CD14-positive monocyte (primary cell): Measurements from ENCODE around the gene SLC22A7. TPM values are rescaled to one million over a fixed set of nuclear protein-coding genes. Genes with fewer than 3 reads are reported as not detected.

Source experiments
- DNase-seq, 3 donors: peaks; one replicate each; pipeline ENCODE4 v3.0.0-alpha.2; 2011 to 2022
- H2AFZ ChIP-seq: 2 replicates; pipeline ENCODE4 v1.6.0; 2012; ENCODE audit warnings: mild to moderate bottlenecking, low read depth, low read length, inconsistent platforms; ENCODE audit not compliant: insufficient read depth, poor library complexity, severe bottlenecking
- H3K27ac ChIP-seq, 2 donors: 1 replicate in 1 of 2; 2 replicates in 1 of 2; pipeline ENCODE4 v1.5.1; 2012 to 2013; ENCODE audit warnings: low read length in 2 of 2, control low read depth in 1 of 2, inconsistent platforms in 1 of 2, low read depth in 1 of 2, mild to moderate bottlenecking in 1 of 2
- H3K27me3 ChIP-seq, 2 donors: one replicate each; pipeline versions ENCODE4 v1.6.0 to v1.6.1; 2011 to 2013; ENCODE audit warnings: low read length in 2 of 2; ENCODE audit not compliant: control insufficient read depth in 2 of 2, insufficient read depth in 2 of 2
- H3K36me3 ChIP-seq, 2 donors: replicated peaks in 1 of 2; 1 replicate in 1 of 2; 2 replicates in 1 of 2; pipeline versions ENCODE4 v1.5.1 to v1.6.1; 2012 to 2013; ENCODE audit warnings: low read length in 2 of 2, control low read depth in 1 of 2, inconsistent platforms in 1 of 2, mild to moderate bottlenecking in 1 of 2; ENCODE audit not compliant: insufficient read depth in 2 of 2, control insufficient read depth in 1 of 2
- H3K4me1 ChIP-seq, 2 donors: 1 replicate in 1 of 2; 2 replicates in 1 of 2; pipeline versions ENCODE4 v1.5.1 to v1.6.1; 2012 to 2013; ENCODE audit warnings: low read length in 2 of 2, control low read depth in 1 of 2, inconsistent platforms in 1 of 2, mild to moderate bottlenecking in 1 of 2, moderate library complexity in 1 of 2; ENCODE audit not compliant: insufficient read depth in 2 of 2, control insufficient read depth in 1 of 2
- H3K4me2 ChIP-seq: replicated peaks from 2 replicates; pipeline ENCODE3; 2012; ENCODE audit warnings: low read length, moderate library complexity, mild to moderate bottlenecking; ENCODE audit not compliant: poor library complexity, severe bottlenecking; ENCODE audit errors: extremely low read depth
- H3K4me3 ChIP-seq, 3 experiments: fragments of 200-600 bp in 1 of 3; sonication (generic) in 1 of 3; replicated peaks in 1 of 3; 1 replicate in 2 of 3; 2 replicates in 1 of 3; pipeline ENCODE4 v1.5.1; 2011 to 2013; ENCODE audit warnings: low read length in 3 of 3, mild to moderate bottlenecking in 3 of 3, control low read depth in 2 of 3, low read depth in 2 of 3, inconsistent platforms in 1 of 3, moderate library complexity in 1 of 3
- H3K79me2 ChIP-seq: 2 replicates; pipeline ENCODE4 v1.6.0; 2012; ENCODE audit warnings: mild to moderate bottlenecking, control low read depth, inconsistent platforms, low read length, moderate library complexity; ENCODE audit not compliant: insufficient read depth
- H3K9ac ChIP-seq: 2 replicates; pipeline ENCODE4 v1.6.0; 2017; ENCODE audit warnings: low read length, mild to moderate bottlenecking; ENCODE audit not compliant: insufficient read depth, poor library complexity, severe bottlenecking
- H3K9me3 ChIP-seq, 2 donors: replicated peaks in 1 of 2; 1 replicate in 1 of 2; 2 replicates in 1 of 2; pipeline versions ENCODE4 v1.5.1 to v1.6.1; 2012 to 2013; ENCODE audit warnings: low read length in 2 of 2, control low read depth in 1 of 2; ENCODE audit not compliant: control insufficient read depth in 1 of 2, insufficient read depth in 1 of 2
- H4K20me1 ChIP-seq: 2 replicates; pipeline ENCODE4 v1.6.0; 2012; ENCODE audit warnings: mild to moderate bottlenecking, low read length, control low read depth, moderate library complexity; ENCODE audit not compliant: insufficient read depth
- H3K27ac Mint-ChIP-seq, 7 donors: one replicate each; pipeline ENCODE4 v1.8.0; 2020; ENCODE audit warnings: mild to moderate bottlenecking in 7 of 7, mixed read lengths in 7 of 7, moderate library complexity in 6 of 7, inconsistent platforms in 2 of 7
- H3K27me3 Mint-ChIP-seq, 3 donors: one replicate each; pipeline ENCODE4 v1.8.0; 2021 to 2022; ENCODE audit warnings: low read depth in 3 of 3, mild to moderate bottlenecking in 3 of 3, mixed read lengths in 3 of 3, moderate library complexity in 3 of 3, inconsistent platforms in 1 of 3
- H3K36me3 Mint-ChIP-seq, 2 donors: one replicate each; pipeline ENCODE4 v1.8.0; 2020; ENCODE audit warnings: mixed read lengths in 2 of 2, inconsistent platforms in 1 of 2, mild to moderate bottlenecking in 1 of 2
- H3K4me1 Mint-ChIP-seq: one replicate; pipeline ENCODE4 v1.8.0; 2020; ENCODE audit warnings: mild to moderate bottlenecking, mixed read lengths
- H3K4me3 Mint-ChIP-seq, 2 donors: one replicate each; pipeline ENCODE4 v1.8.0; 2020; ENCODE audit warnings: mild to moderate bottlenecking in 2 of 2, mixed read lengths in 2 of 2, moderate library complexity in 1 of 2
- H3K9me3 Mint-ChIP-seq, 7 donors: one replicate each; pipeline ENCODE4 v1.8.0; 2020 to 2022; ENCODE audit warnings: mixed read lengths in 7 of 7, mild to moderate bottlenecking in 6 of 7, moderate library complexity in 6 of 7, inconsistent platforms in 2 of 7
- WGBS: methylation state at CpG from one replicate; pipeline ENCODE4 v1.1.5; 2013; ENCODE audit warnings: missing lambda C conversion rate; ENCODE audit not compliant: insufficient coverage; 5-methylcytosine and 5-hydroxymethylcytosine counted together
- intact Hi-C, 2 donors: fragments of 100-400 bp; cut with micrococcal nuclease; formaldehyde crosslinking; loops; one replicate each; pipeline versions ENCODE4 v1.15.0 to v1.15.1; 2023
- polyA plus RNA-seq, 3 donors: library from polyadenylated mRNA; depleted of rRNA in 1 of 3; unstranded in 2 of 3; stranded (reverse) in 1 of 3; fragments of 300-500 nt in 2 of 3; fragments of >200 nt in 1 of 3; fragmentation: Illumina TruSeq in 2 of 3; gene quantifications; 1 replicate in 2 of 3; 2 replicates in 1 of 3; pipeline ENCODE4 v1.2.3, GENCODE V29; 2012 to 2021
- TF ChIP-seq, protein P1 (sequence below): fragments of 200-600 bp; IDR thresholded peaks from one replicate; pipeline ENCODE4 v1.8.0; 2022; ENCODE audit warnings: antibody characterized with exemption, mild to moderate bottlenecking

Gene SLC22A7
- polyA plus RNA-seq, 3 donors, result not detected

GRCh38 chr6:43258807-43259686 lies 39.0 kb upstream of the SLC22A7 start:
- Mint-ChIP-seq H3K4me3 (no peak overlapping the region), H3K4me1 (peaks cover 4% of the 10 kb centered on the region), H3K27me3 (peaks cover 7 to 27% (median 14%) of the 10 kb centered on the region in 3 donors), H3K27ac (no peak overlapping the region), H3K36me3 (no peaks in the 10 kb centered on the region), H3K9me3 (no peaks in the 10 kb centered on the region)
- H2AFZ ChIP-seq, result no peak overlapping the region
- TF ChIP-seq, protein P1, sequence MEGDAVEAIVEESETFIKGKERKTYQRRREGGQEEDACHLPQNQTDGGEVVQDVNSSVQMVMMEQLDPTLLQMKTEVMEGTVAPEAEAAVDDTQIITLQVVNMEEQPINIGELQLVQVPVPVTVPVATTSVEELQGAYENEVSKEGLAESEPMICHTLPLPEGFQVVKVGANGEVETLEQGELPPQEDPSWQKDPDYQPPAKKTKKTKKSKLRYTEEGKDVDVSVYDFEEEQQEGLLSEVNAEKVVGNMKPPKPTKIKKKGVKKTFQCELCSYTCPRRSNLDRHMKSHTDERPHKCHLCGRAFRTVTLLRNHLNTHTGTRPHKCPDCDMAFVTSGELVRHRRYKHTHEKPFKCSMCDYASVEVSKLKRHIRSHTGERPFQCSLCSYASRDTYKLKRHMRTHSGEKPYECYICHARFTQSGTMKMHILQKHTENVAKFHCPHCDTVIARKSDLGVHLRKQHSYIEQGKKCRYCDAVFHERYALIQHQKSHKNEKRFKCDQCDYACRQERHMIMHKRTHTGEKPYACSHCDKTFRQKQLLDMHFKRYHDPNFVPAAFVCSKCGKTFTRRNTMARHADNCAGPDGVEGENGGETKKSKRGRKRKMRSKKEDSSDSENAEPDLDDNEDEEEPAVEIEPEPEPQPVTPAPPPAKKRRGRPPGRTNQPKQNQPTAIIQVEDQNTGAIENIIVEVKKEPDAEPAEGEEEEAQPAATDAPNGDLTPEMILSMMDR, result no peak
- DNase-seq, result no peak
- no peaks in the 10 kb centered on the region for H3K79me2 ChIP-seq
- no peaks in the 10 kb centered on the region for H3K9me3 ChIP-seq
- H3K27ac ChIP-seq, result no peak overlapping the region
- intact Hi-C loops, result no loop called here
- H3K36me3 ChIP-seq, result no peaks in the 10 kb centered on the region
- H3K4me1 ChIP-seq, result no peaks in the 10 kb centered on the region
- H3K4me2 ChIP-seq, result no peak overlapping the region
- 97% methylated on average over 20 of the region's 30 CpGs for WGBS
- H3K9ac ChIP-seq, result no peak overlapping the region
- no peaks in the 10 kb centered on the region for H4K20me1 ChIP-seq
- H3K4me3 ChIP-seq, result no peak overlapping the region
- no peaks in the 10 kb centered on the region for H3K27me3 ChIP-seq

GRCh38 chr6:43260791-43261190 lies 37.3 kb upstream of the SLC22A7 start:
- H2AFZ ChIP-seq, result no peak overlapping the region
- peaks cover 4% of the 10 kb centered on the region for H3K4me1 Mint-ChIP-seq
- H3K4me1 ChIP-seq, result no peaks in the 10 kb centered on the region
- TF ChIP-seq, protein P1, result no peak
- no peaks in the 10 kb centered on the region for H3K9me3 ChIP-seq
- H3K27me3 ChIP-seq, result no peaks in the 10 kb centered on the region
- intact Hi-C loops, result loop anchor here (5.0 to 10.0 kb wide), 4 partner anchors 77 to 247 kb away; no protein-coding TSS in a partner anchor
- WGBS, result 77% methylated on average over 3 of the region's 4 CpGs
- H3K36me3 ChIP-seq, result no peaks in the 10 kb centered on the region
- no peak overlapping the region for H3K4me2 ChIP-seq
- peaks cover 6 to 22% (median 13%) of the 10 kb centered on the region in 3 donors for H3K27me3 Mint-ChIP-seq
- H3K79me2 ChIP-seq, result no peaks in the 10 kb centered on the region
- H3K4me3 ChIP-seq, result no peak overlapping the region
- no peak overlapping the region for H3K27ac Mint-ChIP-seq
- H3K9ac ChIP-seq, result no peak overlapping the region
- H3K4me3 Mint-ChIP-seq, result no peak overlapping the region
- no peak for DNase-seq
- H4K20me1 ChIP-seq, result no peaks in the 10 kb centered on the region
- no peaks in the 10 kb centered on the region for H3K9me3 Mint-ChIP-seq
- H3K36me3 Mint-ChIP-seq, result no peaks in the 10 kb centered on the region
- H3K27ac ChIP-seq, result no peak overlapping the region
